GM12878 (cell line): Measurements from ENCODE around the gene LNX2. TPM values are rescaled to one million over a fixed set of nuclear protein-coding genes. Genes with fewer than 3 reads are reported as not detected.

Experiments
- ATAC-seq: fragments of 200-7000 bp; cut with Tn5 transposase; 3 replicates; pipeline ENCODE4 v1.9.1; 2020; ENCODE audit warnings: mild to moderate bottlenecking, moderate library complexity
- BruUV-seq: library from RNA; stranded (reverse); fragments of 400-500 nt; replicated peaks from 2 replicates; lab custom pipeline; 2021; lab: Mats Ljungman, UMichigan
- CTCF ChIA-PET: fragments of 300-600 bp; sonication (Branson Sonifier 250); formaldehyde crosslinking; extraction: SDS; loops from one replicate; lab custom pipeline; 2021; ENCODE audit warnings: inconsistent platforms; lab: Yijun Ruan, JAX
- POLR2A ChIA-PET: fragments of 350-600 bp; formaldehyde crosslinking; extraction: SDS; loops from one replicate; lab custom pipeline; 2021; ENCODE audit warnings: inconsistent platforms; lab: Charles Lee
- RAD21 ChIA-PET: fragments of 300-600 bp; sonication (Branson Sonifier 250); formaldehyde crosslinking; loops from one replicate; lab custom pipeline; 2023; ENCODE audit warnings: antibody characterized with exemption; ENCODE audit not compliant: unreplicated experiment; lab: Charles Lee
- SMC1A ChIA-PET: fragments of 300-600 bp; sonication (Branson Sonifier 250); formaldehyde crosslinking; loops from one replicate; lab custom pipeline; 2023; ENCODE audit not compliant: unreplicated experiment, uncharacterized antibody; lab: Charles Lee
- DNase-seq: peaks from one replicate; pipeline ENCODE4 v3.0.0-alpha.2; 2011; ENCODE audit warnings: low read depth, low spot score
- FAIRE-seq: peaks from 3 replicates; lab custom pipeline; 2011; peaks lifted over from hg19 to GRCh38; lab: Jason Lieb, UNC
- H2AFZ ChIP-seq: 2 replicates; pipeline ENCODE4 v1.6.0; 2011; ENCODE audit warnings: low read depth, low read length, control low read depth; ENCODE audit not compliant: control insufficient read depth
- H3K27ac ChIP-seq: 2 replicates; pipeline ENCODE4 v1.5.1; 2011; ENCODE audit warnings: control low read depth; ENCODE audit not compliant: control insufficient read depth, insufficient read depth
- H3K27me3 ChIP-seq, 2 experiments: replicated peaks in 1 of 2; 2 replicates each; pipeline versions ENCODE4 v1.6.0 to v1.6.1; 2011; ENCODE audit warnings: low read length in 1 of 2; ENCODE audit not compliant: control insufficient read depth in 2 of 2, insufficient read depth in 2 of 2
- H3K36me3 ChIP-seq, 2 experiments: 2 replicates each; pipeline ENCODE4 v1.5.1; 2011; ENCODE audit warnings: low read length in 1 of 2; ENCODE audit not compliant: control insufficient read depth in 2 of 2, insufficient read depth in 2 of 2
- H3K4me1 ChIP-seq: 2 replicates; pipeline ENCODE4 v1.6.1; 2011; ENCODE audit warnings: mild to moderate bottlenecking, low read length, moderate library complexity, mixed read lengths; ENCODE audit not compliant: control insufficient read depth, insufficient read depth
- H3K4me2 ChIP-seq: 2 replicates; pipeline ENCODE4 v1.6.0; 2011; ENCODE audit warnings: control low read depth; ENCODE audit not compliant: control insufficient read depth, insufficient read depth
- H3K4me3 ChIP-seq: fragments of 200-600 bp; sonication (generic); 2 replicates; pipeline ENCODE4 v1.5.1; 2016
- H3K79me2 ChIP-seq: 2 replicates; pipeline ENCODE4 v1.6.0; 2011; ENCODE audit warnings: low read length; ENCODE audit not compliant: control insufficient read depth, insufficient read depth
- H3K9ac ChIP-seq: 2 replicates; pipeline ENCODE4 v1.8.0; 2011; ENCODE audit warnings: low read length, control low read depth, mixed read lengths; ENCODE audit not compliant: control insufficient read depth, insufficient read depth
- H3K9me3 ChIP-seq: replicated peaks from 3 replicates; pipeline ENCODE4 v1.5.1; 2011; ENCODE audit warnings: mild to moderate bottlenecking, low read length; ENCODE audit not compliant: control insufficient read depth, insufficient read depth
- H4K20me1 ChIP-seq: 2 replicates; pipeline ENCODE4 v1.6.0; 2011; ENCODE audit not compliant: control insufficient read depth, insufficient read depth
- BACH1 ChIP-seq: fragments of 450-650 bp; IDR thresholded peaks from 2 replicates; pipeline ENCODE4 v1.6.1; 2017; ENCODE audit warnings: mild to moderate bottlenecking, borderline replicate concordance
- BCLAF1 ChIP-seq: fragments of 450-650 bp; IDR thresholded peaks from 2 replicates; pipeline ENCODE4 v1.6.1; 2017; ENCODE audit warnings: antibody characterized with exemption, mild to moderate bottlenecking, moderate library complexity
- E2F4 ChIP-seq: IDR thresholded peaks from 2 replicates; pipeline ENCODE4 v1.6.1; 2012; ENCODE audit warnings: low read depth, low read length, improper control_type of control experiment
- EED ChIP-seq: sonication (generic); IDR thresholded peaks from 2 replicates; pipeline ENCODE4 v1.6.1; 2016; ENCODE audit warnings: antibody characterized with exemption, low read depth
- MLLT1 ChIP-seq: fragments of 450-650 bp; IDR thresholded peaks from 2 replicates; pipeline ENCODE4 v1.6.1; 2016; ENCODE audit warnings: mild to moderate bottlenecking
- NFYA ChIP-seq: IDR thresholded peaks from 2 replicates; pipeline ENCODE4 v1.6.1; 2011; ENCODE audit warnings: low read depth, mild to moderate bottlenecking, low read length, improper control_type of control experiment, borderline replicate concordance
- POLR2AphosphoS2 ChIP-seq: IDR thresholded peaks from 2 replicates; pipeline ENCODE4 v1.6.1; 2011; ENCODE audit warnings: low read depth, mild to moderate bottlenecking, low read length, improper control_type of control experiment, moderate library complexity
- RAD51 ChIP-seq: fragments of 450-650 bp; IDR thresholded peaks from 2 replicates; pipeline ENCODE4 v1.6.1; 2016; ENCODE audit warnings: moderate library complexity, mild to moderate bottlenecking, inconsistent platforms
- SUZ12 ChIP-seq: fragments of 200-600 bp; sonication (generic); IDR thresholded peaks from one replicate; pipeline ENCODE4 v1.6.1; 2018; ENCODE audit warnings: antibody characterized with exemption, mild to moderate bottlenecking; ENCODE audit not compliant: unreplicated experiment
- TAF1 ChIP-seq: IDR thresholded peaks from 2 replicates; pipeline ENCODE4 v1.6.1; 2011; ENCODE audit warnings: mild to moderate bottlenecking, low read depth, low read length, borderline replicate concordance
- ZBTB40 ChIP-seq: fragments of 450-650 bp; IDR thresholded peaks from 2 replicates; pipeline ENCODE4 v1.6.1; 2016; ENCODE audit warnings: mild to moderate bottlenecking, moderate library complexity, borderline replicate concordance
- ZNF217 ChIP-seq: fragments of 450-650 bp; IDR thresholded peaks from 2 replicates; pipeline ENCODE4 v1.6.1; 2017; ENCODE audit warnings: antibody characterized with exemption, mild to moderate bottlenecking
- ZNF384 ChIP-seq: IDR thresholded peaks from 2 replicates; pipeline ENCODE4 v1.6.1; 2012; ENCODE audit warnings: low read depth, mild to moderate bottlenecking, low read length, improper control_type of control experiment, borderline replicate concordance
- ZSCAN29 ChIP-seq: fragments of 450-650 bp; IDR thresholded peaks from 2 replicates; pipeline ENCODE4 v1.6.1; 2017; ENCODE audit warnings: mild to moderate bottlenecking, moderate library complexity
- whole genome bisulfite sequencing: methylation state at CpG from one replicate; pipeline ENCODE4 v1.1.6; 2016; ENCODE audit warnings: low lambda C conversion rate; ENCODE audit not compliant: insufficient replicate concordance, insufficient coverage; ENCODE audit errors: missing lambda C conversion rate; 5-methylcytosine and 5-hydroxymethylcytosine counted together
- in situ Hi-C: fragments of 300-500 bp; cut with MboI; formaldehyde crosslinking; loops from 9 replicates; pipeline ENCODE4 v1.14.3; 2018; ENCODE audit warnings: mixed read lengths
- intact Hi-C: fragments of 100-400 bp; cut with micrococcal nuclease; formaldehyde crosslinking; loops from one replicate; pipeline ENCODE4 v1.14.2; 2022; ENCODE audit not compliant: unreplicated experiment
- polyA plus RNA-seq, 11 experiments: library from polyadenylated mRNA; depleted of rRNA in 4 of 11; unstranded in 6 of 11; stranded (reverse) in 5 of 11; fragments of >200 nt; fragmentation: Nextera tagmentation in 4 of 11; fragmentation: Illumina TruSeq in 1 of 11; extraction: Ambion mirVana in 4 of 11; extraction: Trizol in 1 of 11; gene quantifications; 1 replicate in 1 of 11; 2 replicates in 10 of 11; pipeline versions ENCODE4 v1.2.1 to v1.2.3, GENCODE V29; 2011 to 2016; ENCODE audit warnings: inconsistent platforms in 2 of 11, missing spikeins in 2 of 11, low read depth in 1 of 11
- total RNA-seq, 4 experiments: library from RNA; depleted of rRNA in 3 of 4; stranded (reverse); fragments of >200 nt in 3 of 4; fragmentation: Illumina TruSeq in 1 of 4; extraction: Trizol in 1 of 4; gene quantifications; 2 replicates each; pipeline versions ENCODE4 v1.2.1 to v1.2.3, GENCODE V29; 2013 to 2021

LNX2 gene
- total and polyA plus RNA-seq, 10 of the 15 experiments (the other 5 are each of a cell fraction or from before 2014, with no cell fraction given) = 1.3 to 7.7 (median 4.4) TPM

GRCh38 chr13:27632648-27633047 lies 12.3 kb upstream of the LNX2 start (continued):
- no peak for TF ChIP-seq TAF1
- TF ChIP-seq ZSCAN29 = no peak
- TF ChIP-seq ZNF384 = no peak
- no peak for TF ChIP-seq SUZ12
- no peak for TF ChIP-seq ZBTB40
- TF ChIP-seq MLLT1 = no peak

- ATAC-seq (no peak), DNase-seq (no peak), FAIRE-seq (no peak)
- Histone ChIP-seq H3K9ac (no peak overlapping the region), H3K4me2 (no peak overlapping the region), H4K20me1 (peaks cover 3% of the 10 kb centered on the region; the same call in 1 of the 2 replicates), H3K36me3 (peaks cover 0 to 13% of the 10 kb centered on the region in 2 experiments; a peak in 2 of 4 replicates), H3K27me3 (no peaks in the 10 kb centered on the region), H2AFZ (no peak overlapping the region), H3K4me3 (no peak overlapping the region), H3K79me2 (peaks cover 22% of the 10 kb centered on the region), H3K4me1 (no peaks in the 10 kb centered on the region), H3K9me3 (no peaks in the 10 kb centered on the region), H3K27ac (no peak overlapping the region)
- BruUV-seq = no TSS peak
- intact Hi-C loops (no loop called here), in situ Hi-C loops (no loop called here)
- ChIA-PET RAD21 (no interaction called here), CTCF (interaction anchor here (1.4 to 1.5 kb wide), 2 partner anchors 11 to 30 kb away, joined by 4 read pairs; no protein-coding TSS in a partner anchor), SMC1A (interaction anchor here (1.0 to 1.4 kb wide), 4 partner anchors 10 to 14 kb away, joined by 3 to 6 read pairs (median 3); partner anchors contain the start of genes LNX2 and POLR1D), POLR2A (interaction anchor here (1.9 kb wide), 1 partner anchor 11 kb away, joined by 6 read pairs; the partner anchor contains the start of genes LNX2 and POLR1D)
- WGBS = 71% methylated on average over 4 of the region's 4 CpGs
- TF ChIP-seq RAD51 = no peak
- no peak for TF ChIP-seq E2F4
- TF ChIP-seq BACH1 = no peak
- no peak for TF ChIP-seq EED
- no peak for TF ChIP-seq NFYA
- TF ChIP-seq BCLAF1 = no peak
- TF ChIP-seq POLR2AphosphoS2 = no peak
- no peak for TF ChIP-seq ZNF217
Measured at GRCh38 chr13:27632214-27632613, 11.9 kb upstream of the LNX2 start.
